Brain microvascular endothelial cell (primary cell): ENCODE measurements around the gene GPI.

ENCODE experiments used
- DNase-seq: peaks from one replicate; pipeline ENCODE4 v3.0.0-alpha.2; 2020
- H3K27ac ChIP-seq: fragments of 250-450 bp; sonication (Bioruptor Pico); 2 replicates; pipeline ENCODE4 v1.5.1; 2020; ENCODE audit warnings: mild to moderate bottlenecking, moderate library complexity
- H3K27me3 ChIP-seq: fragments of 250-450 bp; sonication (Bioruptor Pico); replicated peaks from 2 replicates; pipeline ENCODE4 v1.5.1; 2020; ENCODE audit warnings: mild to moderate bottlenecking
- H3K36me3 ChIP-seq: fragments of 250-450 bp; sonication (Bioruptor Pico); replicated peaks from 2 replicates; pipeline ENCODE4 v1.5.1; 2020; ENCODE audit warnings: mild to moderate bottlenecking
- H3K4me3 ChIP-seq: 2 replicates; pipeline ENCODE4 v1.5.1; 2011; ENCODE audit warnings: low read depth, mild to moderate bottlenecking, control low read depth, low read length, moderate library complexity
- in situ Hi-C: cut with HindIII; loops from 2 replicates; pipeline ENCODE4 v1.10.0; 2017; ENCODE audit warnings: low sequenced_read_pairs, low pct_ligation_motif_present
- TF ChIP-seq, protein P1 (sequence below): IDR thresholded peaks from 2 replicates; pipeline ENCODE4 v1.5.1; 2011; ENCODE audit warnings: low read depth, mild to moderate bottlenecking, moderate library complexity, low read length, control low read depth, inconsistent platforms; ENCODE audit errors: missing control alignments

Gene GPI

DNA sequence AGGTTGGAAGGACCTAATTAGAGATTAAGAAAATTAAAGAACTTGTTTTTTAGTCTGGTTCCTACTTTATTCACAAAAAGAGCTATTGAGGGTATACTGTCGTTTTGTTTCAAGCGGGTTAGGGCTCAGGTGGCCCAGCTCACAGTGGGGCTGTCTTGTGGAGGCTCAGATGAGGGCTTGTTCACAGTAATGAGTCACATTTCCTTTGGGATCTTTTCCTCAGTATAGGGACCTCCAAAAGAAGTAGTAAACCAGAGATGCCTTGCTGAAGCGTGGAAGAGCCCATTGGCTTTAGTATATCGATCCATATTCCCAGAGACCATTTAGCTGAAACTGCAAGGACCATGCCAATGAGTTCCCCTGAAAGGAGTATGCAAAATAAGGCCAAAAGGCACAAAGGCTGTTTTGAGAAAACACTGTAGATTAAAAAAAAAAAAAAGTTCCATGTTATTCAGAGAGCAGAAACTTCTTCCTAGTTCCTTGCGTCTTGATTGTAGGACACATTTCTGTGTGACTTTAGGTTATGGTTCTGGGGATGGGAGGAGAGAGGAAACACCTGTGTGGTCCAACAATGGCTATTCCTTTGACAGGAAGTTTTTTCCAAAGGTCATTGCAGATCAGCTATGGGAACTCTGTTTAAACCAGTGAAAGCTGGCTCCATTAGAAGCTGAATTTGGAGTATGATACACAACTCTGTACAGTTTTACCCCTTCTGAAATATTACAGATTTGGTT lies 32.8 kb upstream of the GPI start:
- peaks cover 37% of the 10 kb centered on the region for H3K36me3 ChIP-seq

DNA sequence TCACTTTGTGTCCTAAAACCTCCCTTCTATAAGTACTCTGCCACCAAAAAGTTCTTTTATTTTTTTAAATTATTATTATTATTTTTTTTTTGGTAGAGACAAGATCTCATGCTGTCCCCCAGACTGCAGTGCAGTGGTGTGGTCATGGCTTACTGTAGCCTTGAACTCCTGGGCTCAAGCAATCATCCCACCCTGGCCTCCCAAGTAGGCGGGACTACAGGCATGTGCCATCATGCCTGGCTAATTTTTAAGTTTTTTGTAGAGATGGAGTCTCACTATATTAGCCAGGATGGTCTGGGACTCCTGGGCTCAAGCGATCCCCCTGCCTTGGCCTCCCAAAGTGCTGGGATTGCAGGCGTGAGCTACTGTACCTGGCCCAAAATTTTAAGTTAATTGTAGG lies 29.1 kb upstream of the GPI start:
- no peak for DNase-seq
- no peak overlapping the region for H3K27ac ChIP-seq
- H3K4me3 ChIP-seq, result no peak overlapping the region
- in situ Hi-C loops, result no loop called here
- no peaks in the 10 kb centered on the region for H3K27me3 ChIP-seq
- peaks cover 49% of the 10 kb centered on the region for H3K36me3 ChIP-seq
- TF ChIP-seq, protein P1, sequence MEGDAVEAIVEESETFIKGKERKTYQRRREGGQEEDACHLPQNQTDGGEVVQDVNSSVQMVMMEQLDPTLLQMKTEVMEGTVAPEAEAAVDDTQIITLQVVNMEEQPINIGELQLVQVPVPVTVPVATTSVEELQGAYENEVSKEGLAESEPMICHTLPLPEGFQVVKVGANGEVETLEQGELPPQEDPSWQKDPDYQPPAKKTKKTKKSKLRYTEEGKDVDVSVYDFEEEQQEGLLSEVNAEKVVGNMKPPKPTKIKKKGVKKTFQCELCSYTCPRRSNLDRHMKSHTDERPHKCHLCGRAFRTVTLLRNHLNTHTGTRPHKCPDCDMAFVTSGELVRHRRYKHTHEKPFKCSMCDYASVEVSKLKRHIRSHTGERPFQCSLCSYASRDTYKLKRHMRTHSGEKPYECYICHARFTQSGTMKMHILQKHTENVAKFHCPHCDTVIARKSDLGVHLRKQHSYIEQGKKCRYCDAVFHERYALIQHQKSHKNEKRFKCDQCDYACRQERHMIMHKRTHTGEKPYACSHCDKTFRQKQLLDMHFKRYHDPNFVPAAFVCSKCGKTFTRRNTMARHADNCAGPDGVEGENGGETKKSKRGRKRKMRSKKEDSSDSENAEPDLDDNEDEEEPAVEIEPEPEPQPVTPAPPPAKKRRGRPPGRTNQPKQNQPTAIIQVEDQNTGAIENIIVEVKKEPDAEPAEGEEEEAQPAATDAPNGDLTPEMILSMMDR, result no peak

More for the DNA sequence above, 32.8 kb upstream of the GPI start:
- Histone ChIP-seq H3K4me3 (no peak overlapping the region), H3K27ac (no peak overlapping the region), H3K27me3 (no peaks in the 10 kb centered on the region)
- TF ChIP-seq, protein P1, result no peak
- in situ Hi-C loops, result no loop called here
- DNase-seq, result no peak

DNA sequence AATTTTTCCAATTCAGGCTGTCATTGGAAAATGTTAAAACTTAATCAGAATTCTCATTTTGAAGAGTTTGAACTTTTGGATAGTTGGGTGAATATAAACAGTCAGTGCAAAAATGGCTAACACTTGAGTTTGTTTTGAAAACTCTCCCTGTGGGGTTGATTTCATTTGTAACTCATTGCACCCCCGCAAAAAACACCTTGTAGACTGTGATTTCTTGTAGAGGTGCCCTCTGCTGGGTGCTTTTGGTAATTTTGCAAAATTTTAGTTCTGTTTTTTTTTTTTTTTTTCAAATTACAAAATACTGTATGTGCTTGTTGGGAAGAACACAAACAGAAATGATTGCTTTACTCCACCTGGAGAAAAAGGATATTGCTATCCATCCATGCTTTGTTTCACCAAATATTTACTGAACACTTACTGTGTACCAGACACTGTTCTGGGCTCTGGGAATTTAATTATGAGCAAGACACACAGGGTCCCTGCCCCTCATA lies 28.2 kb upstream of the GPI start:
- no peaks in the 10 kb centered on the region for H3K27me3 ChIP-seq
- TF ChIP-seq, protein P1, result peak; percentile 57
- in situ Hi-C loops, result no loop called here
- no peak overlapping the region for H3K27ac ChIP-seq
- peaks cover 50% of the 10 kb centered on the region for H3K36me3 ChIP-seq
- H3K4me3 ChIP-seq, result no peak overlapping the region
- no peak for DNase-seq

DNA sequence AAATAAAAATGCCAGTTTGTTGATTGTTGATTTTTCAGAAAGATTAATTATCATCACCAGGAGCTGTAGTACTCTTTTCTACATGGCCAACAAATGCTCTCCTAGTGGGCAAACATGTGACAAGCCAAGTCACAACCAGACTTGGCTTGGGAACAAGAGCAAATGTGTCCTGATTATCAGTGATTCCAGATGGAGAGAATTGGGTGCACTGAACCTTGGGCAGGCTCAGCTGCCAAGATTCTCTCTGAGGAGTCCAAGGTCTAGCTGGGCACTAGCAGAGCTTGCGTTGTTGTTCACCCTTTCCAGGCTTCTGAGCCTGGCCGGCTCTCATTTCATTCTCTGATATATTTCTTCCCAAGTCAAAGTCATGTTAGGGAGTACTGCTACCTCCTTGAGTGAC lies 27.3 kb upstream of the GPI start:
- H3K4me3 ChIP-seq, result no peak overlapping the region
- TF ChIP-seq, protein P1, result no peak
- H3K27ac ChIP-seq, result no peak overlapping the region
- H3K27me3 ChIP-seq, result no peaks in the 10 kb centered on the region
- H3K36me3 ChIP-seq, result peaks cover 54% of the 10 kb centered on the region
- DNase-seq, result no peak
- in situ Hi-C loops, result no loop called here

DNA sequence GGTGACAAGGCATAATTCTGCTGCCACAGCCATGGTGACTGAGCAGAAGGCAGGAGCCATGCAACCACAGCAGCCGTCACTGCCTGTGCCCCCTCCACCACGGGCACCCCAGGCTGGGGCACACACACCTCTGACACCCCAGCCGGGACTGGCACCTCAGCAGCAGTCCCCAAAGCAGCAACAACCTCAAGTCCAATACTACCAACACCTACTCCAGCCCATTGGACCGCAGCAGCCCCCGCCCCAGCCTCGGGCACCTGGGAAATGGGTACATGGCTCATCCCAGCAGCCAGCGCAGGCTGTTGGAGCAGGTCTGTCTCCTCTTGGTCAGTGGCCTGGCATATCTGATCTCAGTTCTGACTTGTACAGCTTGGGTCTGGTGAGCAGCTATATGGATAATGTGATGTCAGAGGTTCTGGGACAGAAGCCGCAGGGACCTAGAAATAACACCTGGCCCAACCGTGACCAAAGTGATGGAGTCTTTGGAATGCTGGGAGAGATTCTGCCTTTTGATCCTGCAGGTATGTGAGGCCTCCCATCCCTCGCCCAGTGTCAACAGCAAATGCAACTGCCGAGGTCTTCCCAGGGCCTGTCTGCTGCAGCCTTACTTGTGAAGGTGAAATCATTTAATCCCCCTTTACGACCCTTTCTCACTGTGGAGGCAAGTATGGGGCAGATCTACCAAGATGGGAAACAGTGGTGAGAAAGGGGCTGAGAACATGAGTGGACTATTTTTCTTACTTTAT lies 22.9 kb upstream of the GPI start:
- H3K27ac ChIP-seq, result no peak overlapping the region
- no peaks in the 10 kb centered on the region for H3K27me3 ChIP-seq
- no peak overlapping the region for H3K4me3 ChIP-seq
- DNase-seq, result no peak
- peaks cover 59% of the 10 kb centered on the region for H3K36me3 ChIP-seq
- TF ChIP-seq, protein P1, result no peak
- in situ Hi-C loops, result no loop called here
